Stimulated activated CD8-positive, alpha-beta memory T cell treated with anti-CD3 and anti-CD28 coated beads, Interleukin-4, amount 100 ng/mL, for 4 hours (primary cell): Measurements from ENCODE around the gene MED25.

Experiments used
- DNase-seq, 2 donors: peaks; one replicate each; pipeline ENCODE4 v3.0.0-alpha.2; 2020; ENCODE audit warnings: low read depth in 2 of 2, low spot score in 1 of 2

MED25 gene

GRCh38 chr19:49817964-49818648, at the start of gene MED25:
Gene MED25, plus strand, starts transcription at chr19:49818289. Its CDS starts 53 bp downstream, at chr19:49818342.
- peak; percentile 64 to 75 for DNase-seq

GRCh38 chr19:49770529-49770928, 47.6 kb upstream of the MED25 start:
- no peak for DNase-seq

GRCh38 chr19:49771674-49772139, 46.4 kb upstream of the MED25 start:
- DNase-seq, result peak in 1 of 2 donors; percentile 6

GRCh38 chr19:49772850-49773432, 45.1 kb upstream of the MED25 start:
- DNase-seq, result no peak

GRCh38 chr19:49773663-49774350, 44.3 kb upstream of the MED25 start:
- no peak for DNase-seq

- no peak for DNase-seq
Measured at GRCh38 chr19:49774969-49775368, 43.1 kb upstream of the MED25 start.

GRCh38 chr19:49775742-49776370, 42.2 kb upstream of the MED25 start:
- DNase-seq, result no peak

GRCh38 chr19:49776371-49776764, 41.7 kb upstream of the MED25 start:
- DNase-seq, result no peak

GRCh38 chr19:49779731-49780555, 38.1 kb upstream of the MED25 start:
- DNase-seq, result no peak

- no peak for DNase-seq
Measured at GRCh38 chr19:49780861-49781260, 37.2 kb upstream of the MED25 start.

- no peak for DNase-seq
Measured at GRCh38 chr19:49781394-49781793, 36.7 kb upstream of the MED25 start.

GRCh38 chr19:49782515-49782914, 35.6 kb upstream of the MED25 start:
- DNase-seq, result no peak

GRCh38 chr19:49786376-49786820, 31.7 kb upstream of the MED25 start:
- no peak for DNase-seq

GRCh38 chr19:49787746-49788145, 30.3 kb upstream of the MED25 start:
- no peak for DNase-seq

- no peak for DNase-seq
Measured at GRCh38 chr19:49788857-49789256, 29.2 kb upstream of the MED25 start.

- DNase-seq, result no peak
Measured at GRCh38 chr19:49790866-49791265, 27.2 kb upstream of the MED25 start.

GRCh38 chr19:49791776-49792445, 26.2 kb upstream of the MED25 start:
- no peak for DNase-seq

- no peak for DNase-seq
Measured at GRCh38 chr19:49792829-49793560, 25.1 kb upstream of the MED25 start.

- no peak for DNase-seq
Measured at GRCh38 chr19:49793561-49793840, 24.6 kb upstream of the MED25 start.

GRCh38 chr19:49795615-49796014, 22.5 kb upstream of the MED25 start:
- no peak for DNase-seq
